IPS-18c (cell line): ENCODE data around the gene C10orf120.

Source experiments
- H3K4me3 ChIP-seq: 2 replicates; pipeline ENCODE4 v1.7.0; 2013; ENCODE audit warnings: low read depth, mild to moderate bottlenecking, low read length, moderate library complexity; ENCODE audit not compliant: insufficient read depth
- H3K9me3 ChIP-seq: one replicate; pipeline ENCODE4 v1.6.1; 2013; ENCODE audit warnings: mild to moderate bottlenecking, low read length, moderate library complexity; ENCODE audit not compliant: control insufficient read depth, insufficient read depth

The C10orf120 gene

DNA sequence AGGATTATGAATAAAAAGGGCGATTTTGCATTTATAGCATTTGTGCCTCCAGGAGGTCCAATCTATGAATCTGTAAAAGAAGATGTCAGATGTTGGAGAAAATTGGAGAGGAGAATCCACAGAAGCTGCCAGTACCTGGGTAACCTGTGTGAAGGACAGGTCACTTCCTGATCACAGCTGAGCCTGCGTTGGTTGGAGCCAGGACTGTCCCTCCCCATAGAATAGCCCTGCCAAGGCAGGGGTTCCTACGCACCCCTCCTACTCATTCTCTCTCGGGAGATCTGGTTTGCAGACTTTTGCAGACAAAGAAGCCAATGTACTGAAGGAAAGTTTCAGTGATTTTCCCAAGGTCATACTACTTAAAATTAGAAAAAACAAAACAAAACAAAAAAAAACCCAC is 10.3 kb upstream of the C10orf120 start:
- no peaks in the 10 kb centered on the region for H3K9me3 ChIP-seq
- H3K4me3 ChIP-seq: no peak overlapping the region

DNA sequence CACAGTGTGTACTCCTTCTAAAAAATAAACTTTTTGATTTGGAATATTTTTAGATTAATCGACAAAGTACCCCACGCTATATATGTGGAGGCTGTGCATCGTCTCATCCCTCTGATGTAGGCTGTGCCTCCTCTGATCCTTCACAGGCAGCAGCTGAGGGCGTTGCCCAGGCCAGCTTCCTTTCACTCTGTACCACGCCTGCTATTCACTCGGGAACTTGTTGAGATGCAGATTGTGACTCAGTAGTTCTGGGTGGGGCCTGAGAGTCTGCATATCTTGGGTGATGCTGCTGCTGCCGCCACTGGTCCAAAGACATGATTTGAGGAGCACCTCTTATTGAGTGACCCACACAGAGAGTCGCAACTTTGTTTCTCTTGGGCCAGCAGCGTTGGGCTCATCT is 7.9 kb upstream of the C10orf120 start:
- no peak overlapping the region for H3K4me3 ChIP-seq
- no peaks in the 10 kb centered on the region for H3K9me3 ChIP-seq

DNA sequence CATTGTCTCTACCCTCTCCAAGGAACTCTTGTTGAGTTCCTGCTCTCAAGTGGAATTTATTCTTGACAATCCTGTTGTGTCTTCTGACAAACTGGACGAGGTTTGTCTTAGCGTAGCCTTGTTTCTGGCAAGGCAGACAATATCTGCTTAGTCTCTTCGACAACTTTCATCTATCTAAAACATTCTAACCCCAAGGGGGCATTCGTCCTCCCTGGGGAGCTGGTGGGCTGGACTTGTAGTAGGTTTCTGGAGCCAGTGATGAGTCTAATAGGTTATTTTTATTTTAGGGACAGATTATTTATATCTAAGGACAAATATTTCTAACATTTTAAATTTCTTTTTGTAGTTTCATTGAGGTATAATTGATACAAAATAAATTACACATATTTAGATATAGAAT is 7.3 kb upstream of the C10orf120 start:
- Histone ChIP-seq H3K9me3 (no peaks in the 10 kb centered on the region), H3K4me3 (no peak overlapping the region)

DNA sequence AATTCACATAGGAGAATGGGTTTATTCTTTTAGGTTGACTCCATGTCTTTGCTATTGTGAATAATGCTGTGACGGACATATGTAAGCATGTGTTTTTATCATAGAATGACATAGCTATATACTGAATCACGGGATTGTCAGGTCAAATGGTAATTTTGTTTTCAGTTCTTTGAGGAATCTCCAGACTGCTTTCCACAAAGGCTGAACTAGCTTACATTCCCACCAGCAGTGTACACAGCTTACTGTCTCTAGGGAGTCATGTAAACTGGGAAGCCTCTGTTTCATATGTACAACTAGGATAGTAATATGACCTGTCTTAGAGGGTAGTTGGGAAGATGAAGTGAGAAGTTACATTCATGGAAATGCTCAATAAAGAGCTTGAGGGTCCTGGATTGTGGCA is 6.8 kb upstream of the C10orf120 start:
- H3K4me3 ChIP-seq: no peak overlapping the region
- no peaks in the 10 kb centered on the region for H3K9me3 ChIP-seq

DNA sequence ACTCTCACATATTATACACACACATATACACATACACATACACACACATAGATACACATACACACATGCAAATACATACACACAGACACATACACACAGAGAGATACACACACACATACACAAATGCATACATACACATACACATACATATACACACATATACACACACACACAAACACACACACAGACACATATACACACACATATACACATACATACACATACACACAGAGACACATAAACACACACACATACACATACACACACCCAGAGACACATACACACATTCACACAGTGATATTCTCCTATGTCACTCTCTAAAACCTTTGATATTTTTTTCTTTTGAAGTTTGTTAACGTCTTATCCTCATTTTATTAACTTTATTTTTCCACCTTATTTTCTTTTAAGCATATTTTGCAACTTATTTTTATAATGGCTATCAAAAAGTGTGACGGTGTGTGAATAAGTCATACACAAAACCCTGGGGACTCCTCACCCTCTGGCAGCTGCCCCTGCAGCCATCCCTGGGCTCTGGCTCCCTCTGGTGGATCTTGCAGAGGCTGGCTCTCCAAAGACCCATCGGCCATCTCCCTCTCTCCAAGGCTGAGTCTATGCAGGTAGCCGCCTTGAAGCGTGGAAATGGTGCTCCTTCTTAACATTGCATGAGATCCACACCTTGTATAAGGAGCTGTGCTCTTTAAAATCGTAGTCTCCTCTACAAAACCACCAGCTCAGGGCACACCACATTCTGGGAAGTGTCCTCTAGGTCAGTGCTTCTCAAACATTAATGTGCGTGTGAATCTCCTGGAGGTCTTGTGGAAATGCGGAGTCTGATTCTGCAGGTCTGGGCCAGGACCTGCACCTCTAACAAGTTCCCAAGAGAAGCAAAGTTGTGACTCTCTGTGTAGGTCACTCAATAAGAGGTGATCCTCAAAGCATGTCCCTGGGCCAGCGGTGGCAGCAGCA is 4.1 kb upstream of the C10orf120 start:
- H3K9me3 ChIP-seq: no peaks in the 10 kb centered on the region
- H3K4me3 ChIP-seq: no peak overlapping the region

DNA sequence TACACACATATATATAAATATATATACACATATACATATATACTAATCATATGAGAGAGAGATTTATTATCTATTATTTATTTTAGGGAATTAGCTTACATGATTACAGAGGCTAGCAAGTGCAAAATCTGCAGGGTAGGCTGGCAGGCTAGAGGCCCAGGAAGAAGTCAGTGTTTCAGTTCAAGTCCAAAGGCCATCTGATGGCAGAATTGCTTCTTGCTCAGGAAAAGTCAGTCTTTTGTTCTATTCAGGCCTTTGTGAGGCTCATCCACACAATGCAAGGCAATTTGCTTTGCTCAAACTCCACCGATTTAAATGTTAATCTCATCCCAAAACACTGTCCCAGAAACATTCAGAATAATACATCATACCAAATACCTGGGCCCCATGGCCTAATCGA is 2.6 kb upstream of the C10orf120 start:
- no peak overlapping the region for H3K4me3 ChIP-seq
- no peaks in the 10 kb centered on the region for H3K9me3 ChIP-seq

DNA sequence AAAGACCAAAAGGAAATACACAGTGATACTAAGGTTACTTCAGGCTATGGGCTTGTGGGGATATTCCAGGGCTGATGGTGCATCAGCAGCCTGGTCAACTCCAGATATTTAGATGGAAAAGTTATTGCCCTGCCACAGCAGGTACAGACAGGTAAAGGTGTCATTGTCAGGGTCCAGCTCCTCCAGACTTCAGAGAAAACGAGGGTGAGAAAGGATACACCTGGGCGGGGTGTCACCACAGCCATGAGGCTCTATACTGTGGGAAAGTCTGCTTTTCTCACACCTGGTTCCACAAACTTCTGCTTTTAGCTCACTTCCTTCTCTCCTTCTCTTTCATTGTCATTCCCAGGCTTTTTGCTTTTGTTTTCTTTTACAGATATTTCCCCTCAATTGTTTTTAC is 2.0 kb upstream of the C10orf120 start:
- H3K9me3 ChIP-seq: no peaks in the 10 kb centered on the region
- H3K4me3 ChIP-seq: no peak overlapping the region

DNA sequence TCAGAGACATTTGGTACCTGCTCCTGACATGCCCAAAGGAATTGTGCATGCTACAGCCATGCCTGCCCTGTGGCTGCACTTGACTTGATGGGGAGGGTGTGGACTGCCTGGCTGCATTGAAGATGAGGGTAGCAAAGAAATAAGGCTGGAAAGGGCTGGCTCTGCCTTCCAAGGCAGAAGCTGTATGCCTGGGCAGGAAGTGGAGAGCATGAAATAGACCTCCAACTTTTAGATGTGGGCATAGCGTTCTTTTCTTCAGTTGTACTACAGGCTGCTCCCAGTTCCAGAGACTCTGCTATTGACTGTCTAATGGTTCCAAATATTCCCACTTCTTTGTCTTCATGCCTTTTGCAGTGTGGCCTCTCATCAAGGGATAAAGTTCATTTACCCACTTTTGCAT is 3.0 kb downstream of the C10orf120 start:
- Histone ChIP-seq H3K4me3 (no peak overlapping the region), H3K9me3 (no peaks in the 10 kb centered on the region)

DNA sequence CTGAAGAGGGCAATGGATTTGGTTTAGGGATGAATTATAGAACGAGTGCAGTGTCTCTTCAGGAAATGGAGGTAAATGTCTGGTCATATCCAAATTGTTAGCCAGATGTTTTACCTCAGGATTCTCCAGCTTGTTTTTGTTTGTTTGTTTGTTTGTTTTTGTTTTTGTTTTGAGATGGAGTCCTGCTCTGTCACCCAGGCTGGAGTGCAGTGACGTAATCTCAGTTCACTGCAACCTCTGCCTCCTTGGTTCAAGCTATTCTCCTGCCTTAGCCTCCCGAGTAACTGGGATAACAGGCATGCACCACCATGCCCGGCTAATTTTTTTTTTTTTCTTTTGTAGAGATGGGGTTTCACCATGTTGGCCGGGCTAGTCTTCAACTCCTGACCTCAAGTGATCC is 6.9 kb downstream of the C10orf120 start:
- H3K4me3 ChIP-seq: no peak overlapping the region

DNA sequence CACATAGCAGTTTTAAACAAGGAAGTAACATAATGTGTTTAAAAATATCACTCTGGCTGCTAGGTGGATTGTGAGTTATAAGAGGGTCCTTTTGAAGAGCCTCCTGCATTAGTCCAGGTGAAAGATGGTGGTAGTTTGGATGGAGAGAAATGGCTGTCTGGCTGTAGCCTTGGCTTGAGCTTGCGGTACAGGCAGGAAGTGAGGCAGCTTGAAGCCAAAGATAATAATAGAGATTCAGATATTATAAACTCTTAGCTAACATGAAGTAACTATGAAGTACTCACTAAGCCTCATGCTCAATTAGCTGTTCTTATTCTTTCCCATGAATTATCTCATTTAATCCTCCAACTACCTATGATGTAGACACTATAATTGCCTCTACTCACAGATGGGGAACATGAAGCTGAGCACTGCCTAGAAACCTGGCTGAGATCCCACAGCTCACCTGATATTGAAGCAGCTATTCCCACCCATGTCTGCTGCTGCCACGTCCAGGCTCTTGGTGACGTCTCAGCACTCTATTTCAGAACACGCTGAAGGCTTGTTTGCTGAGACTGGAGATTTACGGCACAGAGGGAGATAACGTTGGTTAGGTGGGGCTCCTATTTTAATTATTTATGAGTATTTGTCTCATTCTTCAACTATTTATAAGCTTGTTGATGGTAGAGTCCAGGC is 10.4 kb downstream of the C10orf120 start:
- Histone ChIP-seq H3K4me3 (no peak overlapping the region), H3K9me3 (no peaks in the 10 kb centered on the region)

More for the DNA sequence above, 6.9 kb downstream of the C10orf120 start:
- H3K9me3 ChIP-seq: no peaks in the 10 kb centered on the region

DNA sequence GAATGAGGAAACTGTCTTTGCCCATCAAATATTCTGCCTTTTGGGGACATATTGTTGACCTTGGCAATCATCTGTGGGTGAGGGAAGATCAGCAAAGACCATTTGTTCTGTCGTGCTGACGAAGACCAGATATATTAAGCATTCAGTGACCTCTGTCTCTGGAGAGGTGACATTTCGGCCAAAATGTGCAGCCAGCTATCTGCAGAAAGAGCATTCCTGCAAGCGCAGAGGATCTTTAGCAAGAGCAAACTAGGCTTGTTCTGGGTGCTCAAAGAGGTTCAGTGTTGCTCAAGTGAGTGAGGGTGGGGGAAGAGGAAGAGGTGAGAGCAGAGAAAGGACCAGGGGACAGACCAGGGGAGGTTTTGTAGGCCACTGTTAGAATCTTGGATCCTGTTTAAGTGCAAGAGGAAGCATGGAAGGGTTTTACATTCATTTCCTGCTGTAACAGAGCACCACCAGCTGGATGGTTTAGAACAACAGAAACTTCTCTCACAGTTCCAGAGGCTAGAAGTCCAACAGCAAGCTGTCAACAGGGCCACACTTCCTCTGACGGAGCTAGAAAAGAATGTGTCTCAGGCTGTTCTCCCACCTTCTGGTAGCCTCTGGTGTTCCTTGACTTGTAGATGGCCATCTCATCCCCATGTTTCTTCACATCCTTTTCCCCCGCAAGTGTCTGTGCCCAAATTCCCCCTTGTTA is 11.2 kb downstream of the C10orf120 start:
- Histone ChIP-seq H3K9me3 (no peaks in the 10 kb centered on the region), H3K4me3 (no peak overlapping the region)

DNA sequence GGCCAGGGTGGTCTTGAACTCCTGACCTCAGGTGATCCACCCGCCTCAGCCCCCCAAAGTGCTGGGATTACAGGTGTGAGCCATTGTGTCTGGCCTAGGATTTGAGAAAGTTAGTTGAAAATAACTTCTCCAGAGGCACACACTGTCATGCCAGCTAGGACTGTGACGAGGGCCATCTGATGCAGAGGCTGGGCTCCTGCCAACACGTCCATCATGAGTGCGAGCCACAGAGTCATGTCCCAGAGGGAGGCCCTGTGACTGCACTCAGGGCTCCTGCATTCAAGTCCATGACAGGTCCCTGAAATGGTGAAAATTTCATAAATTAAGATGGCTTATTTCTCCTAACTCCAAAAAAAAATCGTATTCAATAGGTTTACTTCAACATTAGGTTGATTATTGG is 17.1 kb downstream of the C10orf120 start:
- no peak overlapping the region for H3K4me3 ChIP-seq

DNA sequence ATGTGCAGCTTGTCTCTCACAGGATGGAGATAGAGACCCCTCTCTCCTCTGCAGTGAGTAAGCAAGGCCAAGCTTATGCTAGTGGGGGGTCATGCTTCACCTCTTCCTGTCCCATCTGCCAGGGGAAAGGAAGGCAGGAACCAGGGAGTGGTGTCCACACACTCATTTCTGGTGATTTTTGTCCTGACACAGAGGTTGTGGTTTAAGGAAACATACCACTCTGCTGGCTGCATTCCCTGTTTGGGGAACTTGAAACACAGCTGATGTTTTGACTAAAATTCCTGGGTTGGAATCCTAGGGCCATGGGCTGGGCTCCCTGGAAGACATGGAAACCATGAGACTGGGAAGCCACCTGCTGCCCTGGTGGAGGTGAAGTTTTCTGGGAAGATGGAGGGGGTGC is 21.4 kb downstream of the C10orf120 start:
- Histone ChIP-seq H3K9me3 (no peaks in the 10 kb centered on the region), H3K4me3 (no peak overlapping the region)

More for the DNA sequence above, 17.1 kb downstream of the C10orf120 start:
- H3K9me3 ChIP-seq: no peaks in the 10 kb centered on the region

DNA sequence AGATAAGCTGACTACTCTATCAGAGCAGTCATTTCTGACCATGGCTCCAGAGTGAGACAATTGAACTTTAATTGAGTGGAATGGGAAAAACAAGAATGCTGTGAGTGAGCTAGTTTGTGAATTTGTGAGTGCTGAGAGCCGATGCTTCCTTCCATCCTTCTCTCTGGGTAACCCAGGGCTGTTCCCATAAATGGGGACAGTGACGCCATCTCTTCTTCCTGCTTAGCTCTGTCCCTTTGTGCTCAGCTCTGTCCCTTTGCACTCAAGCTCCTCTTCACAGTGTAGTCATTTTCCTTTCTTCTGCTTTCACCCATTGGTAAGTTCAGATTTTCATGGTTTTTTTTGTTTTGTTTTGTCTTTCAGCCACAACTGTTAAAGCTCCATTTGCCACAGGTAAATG is 24.4 kb downstream of the C10orf120 start:
- H3K9me3 ChIP-seq: no peaks in the 10 kb centered on the region
- no peak overlapping the region for H3K4me3 ChIP-seq

DNA sequence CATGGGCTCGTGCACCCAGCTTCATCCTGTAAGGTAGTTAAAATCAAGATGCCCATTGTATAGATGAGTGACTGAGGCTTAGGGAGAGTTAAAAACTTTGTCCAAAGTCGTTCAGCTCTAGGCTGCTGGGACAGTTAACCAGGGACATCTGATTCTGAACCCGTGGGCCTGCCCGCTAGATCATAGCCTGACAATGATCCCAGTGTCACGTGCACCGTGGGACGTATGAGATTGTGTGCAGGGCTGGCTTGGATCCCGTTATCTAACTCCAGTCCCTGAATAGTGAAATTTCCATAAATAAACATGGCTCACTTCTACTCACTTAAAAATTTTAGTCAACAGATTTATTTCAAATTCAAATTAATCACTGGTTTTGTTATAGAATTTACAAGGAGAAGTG is 24.9 kb downstream of the C10orf120 start:
- no peaks in the 10 kb centered on the region for H3K9me3 ChIP-seq
- H3K4me3 ChIP-seq: no peak overlapping the region

DNA sequence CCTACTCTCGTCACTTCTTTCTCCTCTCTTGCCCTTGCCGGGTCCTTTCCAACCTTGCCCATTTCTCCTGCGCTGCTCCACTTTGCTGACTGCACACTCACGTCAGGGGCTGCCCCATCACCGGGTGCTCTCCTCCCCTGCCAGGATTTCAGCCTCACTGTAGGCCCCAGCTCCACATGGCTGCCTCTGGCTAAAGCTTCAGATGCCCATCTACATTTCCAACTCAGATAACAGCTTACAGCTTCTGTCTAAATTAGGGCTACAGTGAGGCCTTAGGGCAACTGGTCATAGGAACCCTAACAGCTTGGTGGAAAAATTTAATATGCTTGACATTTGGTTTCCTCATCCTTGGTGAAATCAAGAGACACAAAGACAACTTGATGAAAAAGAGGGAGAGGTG is 25.9 kb downstream of the C10orf120 start:
- no peak overlapping the region for H3K4me3 ChIP-seq
- no peaks in the 10 kb centered on the region for H3K9me3 ChIP-seq

DNA sequence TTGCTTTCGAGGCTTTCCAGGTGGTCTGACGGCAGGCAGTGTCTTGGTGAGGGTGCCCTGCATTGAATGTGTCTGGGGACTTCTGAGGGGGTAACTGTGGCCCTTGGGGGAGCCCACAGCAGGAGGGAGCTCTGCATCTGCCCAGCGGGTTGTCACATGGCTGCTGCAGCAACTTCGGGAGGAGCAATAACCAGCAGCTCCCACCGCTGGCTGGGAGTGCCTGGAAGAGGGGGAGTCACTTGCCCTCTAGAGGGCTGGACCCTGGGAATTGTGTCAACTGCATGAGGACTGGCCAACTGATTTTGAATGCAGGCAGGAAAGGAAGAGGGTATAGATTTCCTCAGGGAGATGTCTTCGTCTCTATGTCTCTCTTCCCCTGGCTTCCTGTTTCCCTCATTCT is 26.4 kb downstream of the C10orf120 start:
- Histone ChIP-seq H3K4me3 (no peak overlapping the region), H3K9me3 (no peaks in the 10 kb centered on the region)

DNA sequence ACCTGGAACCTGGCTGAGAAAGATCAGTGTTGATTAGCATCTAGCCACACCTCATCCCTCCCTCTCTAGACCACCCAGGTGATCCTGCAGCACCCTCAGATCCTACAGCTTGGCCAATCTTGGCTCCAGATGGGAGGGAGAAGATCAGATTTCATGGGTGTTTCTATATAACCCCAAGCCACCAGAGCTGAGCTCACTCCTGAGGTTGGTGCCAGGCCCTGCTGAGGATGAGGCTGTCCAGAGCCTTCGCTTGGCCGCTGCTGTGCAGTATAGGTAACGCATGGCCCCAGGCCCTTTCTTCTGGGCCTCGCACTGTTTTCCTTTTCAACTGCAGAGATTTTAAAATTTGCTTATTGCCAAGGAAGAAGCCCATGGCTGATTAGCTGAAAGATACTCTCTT is 27.0 kb downstream of the C10orf120 start:
- Histone ChIP-seq H3K4me3 (no peak overlapping the region), H3K9me3 (no peaks in the 10 kb centered on the region)
